HG02840 (cell line): ENCODE measurements around the gene DNPH1.

ENCODE experiments used
- ATAC-seq: cut with Tn5 transposase; IDR thresholded peaks from one replicate; pipeline ENCODE4 v1.9.1; 2021; ENCODE audit warnings: mild to moderate bottlenecking, moderate library complexity, moderate number of reproducible peaks; ENCODE audit not compliant: unreplicated experiment, low FRiP score

DNPH1 gene

DNA sequence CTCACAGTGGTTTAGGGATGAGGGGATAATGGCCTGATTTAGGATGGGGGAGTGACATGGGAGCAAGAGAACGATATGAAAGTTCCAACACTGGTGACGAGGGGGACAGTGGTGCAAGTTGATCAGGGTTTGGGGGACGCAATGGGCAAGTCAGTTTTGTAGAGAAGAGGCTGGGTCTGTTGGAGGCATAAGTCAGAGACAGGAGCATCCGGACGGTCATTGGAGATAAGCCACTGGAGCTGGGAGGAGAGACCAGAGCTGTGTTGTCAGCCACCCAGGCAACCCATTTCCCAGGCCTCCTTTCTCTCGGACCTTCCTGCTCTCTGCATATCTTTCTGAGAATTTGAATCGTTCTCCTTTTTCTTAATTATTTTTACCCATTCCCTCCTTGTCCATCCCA, 9.5 kb downstream of the DNPH1 start:
- no peak for ATAC-seq

DNA sequence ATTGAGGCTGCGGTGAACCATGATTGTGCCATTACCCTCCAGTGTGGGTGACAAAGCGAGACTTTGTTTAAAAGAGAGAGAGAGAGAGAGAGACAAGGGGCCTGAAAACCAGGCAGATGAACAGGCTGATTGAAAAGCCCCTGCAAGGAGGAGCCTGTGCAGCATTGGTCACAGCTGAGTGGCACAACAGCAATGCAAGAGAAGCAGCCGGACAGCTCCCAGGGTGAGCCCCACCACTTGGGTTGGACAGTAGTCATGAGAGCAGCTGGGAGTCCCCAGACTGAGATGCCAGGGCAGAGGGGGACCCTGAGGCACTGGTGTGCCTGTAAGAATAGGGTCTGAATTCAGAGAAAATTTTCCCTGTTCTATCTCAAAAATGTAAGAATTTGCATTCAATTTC, 10.2 kb downstream of the DNPH1 start:
- ATAC-seq: no peak

DNA sequence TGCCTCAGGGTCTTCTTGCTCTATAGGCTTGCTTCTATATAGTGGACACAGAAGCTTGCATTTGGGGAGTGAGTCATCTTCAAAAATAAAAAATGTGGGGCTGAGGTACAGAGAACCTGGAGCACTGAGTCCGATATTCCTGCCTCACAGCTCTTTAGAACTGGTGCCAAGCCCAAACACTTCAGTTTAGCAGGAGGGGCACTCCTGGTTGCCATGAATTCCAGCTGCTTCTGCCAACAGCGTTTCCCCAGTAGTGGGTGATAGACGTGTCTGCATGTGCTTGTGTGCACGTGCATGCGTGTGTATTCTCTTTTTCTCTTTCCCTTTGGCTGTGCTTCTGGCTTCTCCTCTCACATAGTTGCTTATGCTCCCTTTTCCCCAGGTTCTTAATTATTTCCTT, 11.9 kb downstream of the DNPH1 start:
- no peak for ATAC-seq

DNA sequence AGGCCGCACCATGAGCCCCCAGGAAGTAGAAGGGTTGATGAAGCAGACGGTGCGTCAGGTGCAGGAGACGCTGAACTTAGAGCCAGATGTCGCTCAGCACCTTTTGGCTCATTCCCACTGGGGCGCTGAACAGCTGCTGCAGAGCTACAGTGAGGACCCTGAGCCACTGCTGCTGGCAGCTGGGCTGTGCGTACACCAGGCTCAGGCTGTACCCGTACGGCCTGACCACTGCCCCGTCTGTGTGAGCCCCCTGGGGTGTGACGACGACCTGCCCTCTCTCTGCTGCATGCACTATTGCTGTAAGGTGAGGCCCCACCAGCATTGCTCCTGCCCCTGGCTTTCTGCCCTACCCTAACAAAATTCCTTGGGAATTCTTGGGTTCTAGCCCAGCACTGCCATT, 13.1 kb downstream of the DNPH1 start:
- ATAC-seq: no peak

DNA sequence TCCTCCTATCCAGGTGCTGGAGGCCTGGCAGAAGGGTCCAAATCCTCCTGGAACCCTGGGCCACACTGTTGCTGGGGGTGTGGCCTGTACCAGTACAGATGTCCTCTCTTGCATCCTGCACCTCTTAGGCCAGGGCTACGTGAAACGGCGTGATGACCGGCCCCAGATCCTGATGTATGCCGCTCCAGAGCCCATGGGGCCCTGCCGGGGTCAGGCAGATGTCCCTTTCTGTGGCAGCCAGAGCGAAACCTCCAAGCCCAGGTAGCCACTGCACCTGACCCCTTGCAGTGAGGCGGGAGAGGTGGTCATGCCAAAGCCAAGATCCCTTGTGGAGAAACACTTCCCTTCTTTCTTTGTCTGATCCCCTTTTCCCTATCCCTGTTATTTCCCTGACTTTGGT, 14.2 kb downstream of the DNPH1 start:
- no peak for ATAC-seq

DNA sequence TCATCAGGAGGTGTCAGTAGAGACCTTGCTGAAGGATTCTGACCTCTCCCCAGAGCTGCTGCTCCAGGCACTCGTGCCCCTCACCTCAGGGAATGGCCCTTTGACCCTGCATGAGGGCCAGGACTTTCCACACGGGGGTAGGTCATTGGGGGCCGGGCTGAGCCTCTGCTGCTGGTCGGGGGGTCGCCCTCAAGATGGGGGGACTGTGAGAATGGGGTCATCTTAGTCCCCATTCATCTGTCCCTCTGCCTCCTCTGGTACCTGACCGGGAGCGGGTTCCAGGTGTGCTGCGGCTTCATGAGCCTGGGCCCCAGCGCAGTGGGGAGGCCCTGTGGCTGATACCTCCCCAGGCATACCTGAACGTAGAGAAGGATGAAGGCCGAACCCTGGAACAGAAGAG, 15.8 kb downstream of the DNPH1 start:
- no peak for ATAC-seq

DNA sequence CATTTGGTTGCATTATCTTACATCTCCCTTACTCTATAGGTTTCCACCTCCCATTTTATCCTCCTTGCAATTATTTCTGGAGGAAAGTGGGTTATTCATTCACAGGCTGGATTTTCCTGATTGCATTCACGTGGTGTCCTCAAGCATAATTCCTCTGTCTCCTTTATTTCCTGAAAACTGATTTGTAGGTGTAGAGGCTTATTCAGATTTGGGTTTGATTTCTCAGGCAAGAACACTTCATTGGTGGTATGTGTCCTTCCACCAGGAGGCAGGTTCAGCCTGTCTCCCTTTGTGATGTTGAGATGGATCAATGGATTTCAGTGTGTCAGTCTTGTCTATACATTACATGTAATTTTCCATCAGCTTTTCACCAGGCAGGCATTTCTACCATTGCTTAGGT, 17.3 kb downstream of the DNPH1 start:
- ATAC-seq: no peak

DNA sequence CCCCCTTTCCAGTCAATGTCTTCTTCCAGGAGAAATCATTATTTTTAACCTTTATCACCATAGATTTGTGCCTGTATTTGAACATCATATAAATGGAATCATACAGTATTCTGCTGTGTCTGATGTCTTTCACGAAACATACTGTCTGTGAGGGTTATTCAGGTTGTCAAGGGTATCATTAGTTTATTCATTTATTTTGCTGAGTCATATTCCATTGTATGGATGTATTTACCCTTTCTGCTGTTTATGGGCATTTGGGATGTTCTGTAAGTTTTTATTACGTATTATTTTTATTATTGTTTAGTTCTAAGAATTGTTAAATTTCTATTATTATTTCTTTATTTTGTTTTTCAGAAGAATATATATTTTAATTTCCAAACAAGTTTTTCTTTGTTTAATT, 22.0 kb downstream of the DNPH1 start:
- ATAC-seq: no peak

DNA sequence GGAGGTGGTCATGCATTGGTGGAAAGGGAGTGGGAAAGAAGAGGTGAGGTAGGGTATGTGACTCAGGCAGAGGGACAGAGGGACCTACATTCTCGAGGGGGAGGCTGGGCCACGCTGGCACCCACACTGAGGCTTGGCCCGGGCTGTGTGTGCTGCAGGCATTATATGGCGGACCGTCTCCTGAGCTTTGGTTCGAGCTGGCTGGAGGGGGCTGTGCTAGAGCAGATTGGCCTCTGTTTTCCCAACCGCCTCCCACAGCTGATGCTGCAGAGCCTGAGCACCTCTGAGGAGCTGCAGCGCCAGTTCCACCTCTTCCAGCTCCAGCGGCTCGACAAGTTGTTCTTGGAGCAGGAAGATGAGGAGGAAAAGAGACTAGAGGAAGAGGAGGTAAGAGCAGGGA, 23.4 kb downstream of the DNPH1 start:
- ATAC-seq: no peak

DNA sequence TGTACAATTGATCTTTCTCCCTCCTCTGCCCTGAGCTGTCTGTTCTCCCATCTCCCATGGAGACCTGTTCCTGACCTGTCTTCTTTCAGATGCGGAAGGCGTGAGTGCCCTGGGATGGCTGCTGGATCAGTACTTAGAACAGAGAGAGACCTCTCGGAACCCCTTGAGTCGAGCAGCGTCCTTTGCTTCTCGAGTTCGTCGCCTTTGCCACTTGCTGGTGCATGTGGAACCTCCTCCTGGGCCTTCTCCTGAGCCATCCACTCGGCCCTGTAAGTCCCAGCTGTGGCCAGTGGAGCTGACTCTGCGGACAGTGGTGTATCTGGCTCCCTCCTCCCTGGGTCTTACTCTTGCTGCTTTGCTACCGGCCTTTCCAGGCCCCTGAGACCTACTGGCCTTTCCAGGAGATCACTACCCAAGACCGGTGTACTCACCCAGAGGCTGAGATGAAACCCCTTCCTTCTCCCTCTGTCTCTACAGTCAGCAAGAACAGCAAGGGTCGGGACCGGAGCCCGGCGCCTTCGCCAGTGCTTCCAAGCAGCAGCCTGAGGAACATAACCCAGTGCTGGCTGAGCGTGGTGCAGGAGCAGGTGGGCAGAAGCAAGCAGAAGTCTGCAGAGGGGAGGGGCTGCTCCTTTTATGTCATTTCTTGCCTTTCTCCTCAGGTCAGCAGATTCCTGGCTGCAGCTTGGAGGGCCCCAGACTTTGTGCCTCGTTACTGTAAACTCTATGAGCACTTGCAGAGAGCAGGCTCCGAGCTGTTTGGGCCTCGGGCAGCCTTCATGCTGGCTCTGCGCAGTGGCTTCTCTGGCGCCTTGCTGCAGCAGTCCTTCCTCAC, 24.8 kb downstream of the DNPH1 start:
- no peak for ATAC-seq

DNA sequence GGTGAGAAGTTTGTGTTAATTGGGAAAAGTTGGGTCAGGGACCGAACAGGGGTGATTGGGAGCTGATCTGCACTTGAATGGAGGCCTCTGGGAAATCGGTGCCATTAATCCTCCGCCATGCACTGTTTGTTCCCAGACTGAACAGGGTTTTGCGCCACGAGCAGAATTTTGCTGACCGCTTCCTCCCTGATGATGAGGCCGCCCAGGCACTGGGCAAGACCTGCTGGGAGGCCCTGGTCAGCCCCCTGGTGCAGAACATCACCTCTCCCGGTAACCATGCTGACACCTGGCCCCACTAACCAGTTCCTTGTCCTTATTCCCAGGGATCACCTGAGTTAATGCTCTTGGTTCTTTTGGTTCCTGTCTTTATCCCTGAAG, 25.6 kb downstream of the DNPH1 start:
- ATAC-seq: no peak

DNA sequence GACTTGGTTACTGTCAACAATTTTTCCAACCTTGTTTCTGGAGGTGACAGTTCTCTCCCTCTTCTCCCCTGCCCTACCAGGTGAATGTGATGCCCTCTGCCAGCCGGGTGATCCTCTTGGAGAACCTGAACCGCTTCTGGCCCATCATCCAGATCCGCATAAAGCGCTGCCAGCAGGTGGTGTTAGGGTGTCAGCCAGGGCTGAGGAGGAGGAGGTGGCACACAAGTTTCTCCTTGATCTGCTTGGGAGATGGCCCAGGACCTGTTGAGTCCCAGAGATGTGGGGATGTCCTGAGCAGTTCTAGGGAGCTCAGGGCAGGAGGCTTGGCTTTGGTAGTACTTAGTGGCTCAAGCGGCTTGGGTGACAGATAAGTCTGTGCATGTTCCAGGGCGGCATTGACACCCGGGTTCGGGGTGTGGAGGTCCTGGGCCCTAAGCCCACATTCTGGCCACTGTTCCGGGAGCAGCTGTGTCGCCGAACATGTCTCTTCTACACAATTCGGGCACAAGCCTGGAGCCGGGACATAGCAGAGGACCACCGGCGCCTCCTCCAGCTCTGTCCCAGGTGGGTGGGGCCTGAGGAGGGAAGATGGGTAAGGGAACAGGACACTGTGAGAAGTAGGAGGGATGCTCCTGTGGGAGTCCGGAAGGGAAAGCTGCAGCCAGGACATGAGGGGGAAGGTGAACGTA, 26.1 kb downstream of the DNPH1 start:
- ATAC-seq: no peak

DNA sequence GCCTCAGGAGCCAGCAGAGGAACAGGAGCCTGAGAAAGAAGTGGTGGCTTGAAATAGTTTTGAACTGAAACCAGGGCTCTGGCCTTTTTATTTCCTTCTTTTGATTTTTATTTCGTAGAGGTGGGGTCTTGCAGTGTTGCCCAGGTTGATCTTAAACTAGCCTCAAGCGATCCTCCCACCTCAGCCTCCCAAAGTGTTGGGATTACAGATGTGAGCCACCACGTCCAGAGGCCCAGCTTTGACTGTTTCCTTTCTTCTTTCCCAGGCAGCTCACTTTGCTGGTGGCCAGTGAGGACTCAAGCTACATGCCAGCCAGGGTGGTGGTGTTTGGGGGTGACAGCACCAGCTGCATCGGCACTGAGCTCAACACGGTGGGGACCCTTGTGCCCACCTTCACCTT, 26.8 kb downstream of the DNPH1 start:
- no peak for ATAC-seq

DNA sequence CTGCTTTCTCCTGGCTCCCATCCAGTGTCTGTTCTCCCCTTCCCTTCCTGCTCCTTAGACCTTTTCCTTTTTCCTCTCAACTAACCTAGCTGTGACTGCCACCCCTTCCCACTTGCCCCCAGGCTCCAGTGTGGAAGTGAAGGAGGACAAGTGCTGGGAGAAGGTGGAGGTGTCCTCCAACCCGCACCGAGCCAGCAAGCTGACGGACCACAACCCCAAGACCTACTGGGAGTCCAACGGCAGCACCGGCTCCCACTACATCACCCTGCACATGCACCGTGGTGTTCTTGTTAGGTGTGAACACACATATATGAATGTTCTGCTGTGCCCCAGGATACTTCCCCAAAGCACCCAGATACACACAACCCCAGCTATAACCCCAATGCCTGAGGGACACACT, 28.7 kb downstream of the DNPH1 start:
- ATAC-seq: no peak

DNA sequence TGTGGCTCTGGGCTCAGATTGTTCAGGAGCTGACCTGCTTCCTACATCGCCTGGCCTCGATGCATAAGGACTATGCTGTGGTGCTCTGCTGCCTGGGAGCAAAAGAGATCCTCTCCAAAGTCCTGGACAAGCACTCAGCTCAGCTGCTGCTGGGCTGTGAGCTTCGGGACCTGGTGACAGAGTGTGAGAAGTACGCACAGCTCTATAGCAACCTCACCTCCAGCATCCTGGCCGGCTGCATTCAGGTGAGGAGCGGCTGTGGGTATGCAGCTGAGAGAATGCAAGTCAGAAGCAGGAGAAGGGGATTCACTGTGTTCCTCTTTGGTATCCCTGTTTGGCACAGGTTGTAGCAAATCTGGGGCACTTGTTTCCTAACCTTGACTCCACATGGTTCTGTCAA, 29.4 kb downstream of the DNPH1 start:
- no peak for ATAC-seq

DNA sequence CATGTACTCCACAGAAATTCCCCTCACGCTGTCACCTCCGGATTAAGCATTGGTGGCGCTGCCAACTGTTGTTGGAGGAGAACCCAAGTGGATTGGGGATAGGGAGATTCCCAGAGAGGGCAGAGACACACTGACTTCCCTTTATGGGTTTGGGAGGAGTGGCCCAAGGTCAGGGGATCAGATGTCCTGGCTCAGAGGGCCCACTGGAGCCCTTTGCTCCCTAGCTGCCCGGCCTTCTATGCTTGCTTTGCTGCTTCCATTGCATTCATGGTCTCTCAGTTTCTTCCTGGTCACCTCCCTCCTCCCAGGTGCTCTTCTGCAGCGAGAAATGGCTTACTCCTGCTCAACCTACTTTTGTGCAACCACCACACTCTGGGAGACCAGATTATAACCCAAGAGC, 32.9 kb downstream of the DNPH1 start:
- ATAC-seq: no peak

DNA sequence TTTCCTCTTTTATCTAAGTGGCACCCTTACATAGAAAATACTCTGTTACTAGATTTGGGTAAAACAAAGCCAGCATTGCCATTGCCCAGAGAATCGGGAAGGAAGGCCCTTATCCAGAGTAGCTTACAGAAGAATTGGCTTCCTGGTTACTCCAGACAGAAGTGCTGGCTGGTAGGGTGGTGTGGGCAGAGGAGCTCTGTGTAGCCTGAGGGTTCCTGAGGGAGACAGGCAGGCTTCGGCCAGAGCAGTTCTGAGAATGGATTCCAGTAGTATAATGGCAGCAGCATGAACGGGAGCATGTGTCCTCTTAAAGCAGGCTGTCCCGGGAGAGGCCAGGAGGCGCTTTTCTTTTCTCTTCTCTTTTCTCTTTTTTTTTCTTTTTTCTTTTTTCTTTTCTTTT, 35.4 kb downstream of the DNPH1 start:
- no peak for ATAC-seq

DNA sequence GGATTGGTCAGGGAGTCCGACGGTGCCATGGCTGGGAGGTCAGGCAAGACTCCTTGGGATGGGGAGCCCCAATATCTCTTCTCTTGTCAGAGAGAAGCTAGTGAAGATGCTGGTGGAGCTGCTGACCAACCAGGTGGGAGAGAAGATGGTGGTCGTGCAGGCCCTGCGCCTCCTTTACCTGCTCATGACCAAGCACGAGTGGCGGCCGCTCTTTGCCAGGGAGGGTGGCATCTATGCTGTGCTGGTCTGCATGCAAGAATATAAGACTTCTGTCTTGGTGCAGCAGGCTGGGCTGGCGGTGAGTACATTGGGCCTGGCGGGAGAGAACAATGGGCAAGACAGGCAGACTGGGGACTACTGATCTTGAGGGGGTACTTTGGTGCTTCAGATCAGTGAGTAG, 36.4 kb downstream of the DNPH1 start:
- no peak for ATAC-seq

DNA sequence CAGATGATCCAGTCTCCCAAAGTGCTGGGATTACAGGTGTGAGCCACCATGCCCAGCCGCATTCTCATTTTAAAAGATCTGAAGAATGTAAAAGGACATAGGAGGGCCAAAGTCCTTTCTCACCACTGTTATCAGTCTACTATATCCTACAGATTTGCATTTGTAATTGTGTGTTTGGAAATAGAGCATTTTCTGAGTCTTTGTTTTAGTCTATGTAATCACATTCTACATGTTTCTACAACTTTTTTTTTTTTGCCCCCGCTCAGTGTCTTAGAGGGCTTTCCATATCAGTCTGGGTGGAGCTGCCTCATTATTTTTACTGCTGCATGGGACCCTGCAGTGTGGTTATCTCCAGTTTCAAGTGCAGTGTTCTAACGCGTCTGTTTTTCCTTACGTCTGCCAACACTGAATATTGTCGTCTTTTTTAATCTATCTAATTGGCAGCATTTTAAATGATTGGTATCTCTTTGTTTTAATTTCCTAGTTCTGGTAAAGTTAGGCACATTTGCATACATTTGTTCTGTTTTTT, 39.4 kb downstream of the DNPH1 start:
- no peak for ATAC-seq

DNA sequence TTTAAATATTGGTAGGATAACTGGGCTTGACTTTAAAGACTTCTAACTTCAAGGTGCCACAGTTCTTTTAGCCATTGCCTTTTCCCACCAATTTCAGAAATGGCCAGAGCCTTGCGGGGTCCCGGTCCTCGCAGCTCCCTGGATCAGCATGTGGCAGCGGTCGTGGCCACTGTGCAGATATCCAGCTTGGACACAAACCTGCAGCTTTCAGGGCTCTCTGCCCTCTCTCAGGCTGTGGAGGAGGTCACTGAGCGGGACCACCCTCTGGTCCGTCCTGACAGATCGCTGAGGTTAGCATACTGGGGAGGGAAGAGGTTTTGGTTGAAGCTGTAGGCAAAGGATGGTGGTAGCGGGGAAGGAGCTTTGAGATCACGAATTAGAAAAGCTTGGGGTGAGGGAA, 40.9 kb downstream of the DNPH1 start:
- no peak for ATAC-seq

DNA sequence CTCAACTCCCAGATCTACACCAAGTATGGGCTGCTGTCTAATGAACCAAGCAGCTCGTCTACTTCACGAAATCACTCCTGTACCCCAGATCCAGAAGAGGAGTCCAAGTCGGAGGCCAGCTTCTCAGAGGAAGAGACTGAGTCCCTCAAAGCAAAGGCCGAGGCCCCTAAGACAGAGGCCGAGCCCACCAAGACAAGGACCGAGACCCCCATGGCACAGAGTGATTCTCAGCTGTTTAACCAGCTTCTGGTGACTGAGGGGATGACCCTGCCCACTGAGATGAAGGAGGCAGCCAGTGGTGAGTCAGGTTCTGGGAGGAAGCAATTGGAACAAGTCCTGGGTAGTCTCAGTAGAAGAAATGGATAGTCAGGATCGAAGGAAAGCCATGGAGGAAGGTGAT, 41.5 kb downstream of the DNPH1 start:
- no peak for ATAC-seq

DNA sequence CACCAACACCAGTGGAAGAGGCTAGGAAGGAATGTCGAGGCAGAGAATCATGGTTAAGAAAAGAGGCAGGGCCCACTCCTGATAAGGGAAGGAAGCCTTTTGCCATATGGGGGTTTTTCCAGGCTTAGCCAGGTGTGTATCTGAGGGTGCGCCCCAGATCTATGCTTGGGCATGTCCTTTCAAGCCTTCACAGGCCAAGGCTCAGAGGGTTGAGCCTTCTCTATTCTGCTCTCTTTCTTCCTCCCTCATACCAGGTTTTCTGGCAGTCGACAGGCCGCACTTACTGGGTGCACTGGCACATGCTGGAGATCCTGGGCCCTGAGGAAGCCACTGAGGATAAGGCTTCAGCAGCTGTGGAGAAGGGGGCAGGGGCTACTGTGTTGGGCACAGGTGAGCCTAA, 42.6 kb downstream of the DNPH1 start:
- no peak for ATAC-seq
